Prostate gland (tissue), 2 donors: Measurements from ENCODE around the gene SLC31A1. TPM values are rescaled to one million over a fixed set of nuclear protein-coding genes. Genes with fewer than 3 reads are reported as not detected.

ENCODE experiments used
- DNase-seq: peaks from one replicate; pipeline ENCODE4 v3.0.0-alpha.2; 2019; ENCODE audit warnings: low spot score
- H3K27ac ChIP-seq, 2 donors: fragments of 200-600 bp; sonication (generic); 2 replicates each; pipeline ENCODE4 v1.5.1; 2017 to 2019
- H3K27me3 ChIP-seq: fragments of 200-600 bp; sonication (generic); replicated peaks from 2 replicates; pipeline ENCODE4 v1.5.1; 2019; ENCODE audit not compliant: insufficient read depth
- H3K36me3 ChIP-seq, 2 donors: fragments of 200-600 bp; sonication (generic); 1 replicate in 1 of 2; 2 replicates in 1 of 2; pipeline versions ENCODE4 v1.5.1 to v1.8.1; 2017 to 2019
- H3K4me1 ChIP-seq: fragments of 200-600 bp; sonication (generic); replicated peaks from 2 replicates; pipeline ENCODE4 v1.5.1; 2019
- H3K4me3 ChIP-seq, 2 donors: fragments of 200-600 bp; sonication (generic); 2 replicates each; pipeline ENCODE4 v1.5.1; 2017 to 2019
- H3K9me3 ChIP-seq: fragments of 200-600 bp; sonication (generic); 2 replicates; pipeline ENCODE4 v1.5.1; 2017
- CTCF ChIP-seq, 4 experiments: fragments of 200-600 bp in 2 of 4; fragments of 450-650 bp in 2 of 4; sonication (generic) in 2 of 4; IDR thresholded peaks; 1 replicate in 3 of 4; 2 replicates in 1 of 4; pipeline ENCODE4 v1.5.1; 2016 to 2019; ENCODE audit warnings: antibody characterized with exemption in 4 of 4, mild to moderate bottlenecking in 2 of 4, moderate library complexity in 2 of 4
- POLR2A ChIP-seq: fragments of 450-650 bp; IDR thresholded peaks from one replicate; pipeline ENCODE4 v1.6.1; 2016; ENCODE audit warnings: antibody characterized with exemption, mild to moderate bottlenecking
- POLR2AphosphoS5 ChIP-seq: sonication (generic); formaldehyde crosslinking; IDR thresholded peaks from one replicate; pipeline ENCODE4 v1.6.1; 2017; ENCODE audit warnings: antibody characterized with exemption
- WGBS: methylation state at CpG from one replicate; pipeline ENCODE4 v1.1.5; 2018; 5-methylcytosine and 5-hydroxymethylcytosine counted together
- intact Hi-C: fragments of 100-400 bp; cut with DNase I; formaldehyde crosslinking; loops from one replicate; pipeline ENCODE4 v1.14.2; 2022
- total RNA-seq, 2 donors: library from RNA; depleted of rRNA; stranded (reverse); fragments of >200 nt; gene quantifications; one replicate each; pipeline ENCODE4 v1.1.0, GENCODE V29; 2016

The SLC31A1 gene
- total RNA-seq, 2 donors from 2014 or later = 22.8 to 68.5 TPM

GRCh38 chr9:113186137-113186755, 35.1 kb upstream of the SLC31A1 start:
- no peak for DNase-seq
- intact Hi-C loops = no loop called here
- 93% methylated on average over 7 of the region's 7 CpGs for WGBS
- TF ChIP-seq POLR2A = no peak
- TF ChIP-seq POLR2AphosphoS5 = no peak
- TF ChIP-seq CTCF (IDR thresholded peaks at IDR 0.05) = no peak
- H3K36me3 ChIP-seq = peaks cover 8 to 13% of the 10 kb centered on the region in 2 donors
- H3K27me3 ChIP-seq = no peaks in the 10 kb centered on the region
- H3K4me3 ChIP-seq = no peak overlapping the region
- H3K4me1 ChIP-seq = no peaks in the 10 kb centered on the region
- no peaks in the 10 kb centered on the region for H3K9me3 ChIP-seq
- no peak overlapping the region for H3K27ac ChIP-seq

GRCh38 chr9:113187929-113188595, 33.3 kb upstream of the SLC31A1 start:
- Histone ChIP-seq H3K4me1 (no peaks in the 10 kb centered on the region), H3K9me3 (no peaks in the 10 kb centered on the region), H3K27me3 (no peaks in the 10 kb centered on the region), H3K36me3 (peaks cover 8 to 10% of the 10 kb centered on the region in 2 donors), H3K27ac (no peak overlapping the region), H3K4me3 (no peak overlapping the region)
- TF ChIP-seq CTCF (IDR thresholded peaks at IDR 0.05) (no peak), POLR2AphosphoS5 (no peak)
- DNase-seq = no peak
- WGBS = 92% methylated on average over 9 of the region's 9 CpGs
- intact Hi-C loops = no loop called here

- no peak overlapping the region for H3K27ac ChIP-seq
- TF ChIP-seq CTCF (IDR thresholded peaks at IDR 0.05) = no peak
- no peak for TF ChIP-seq POLR2A
- no peak for TF ChIP-seq POLR2AphosphoS5
- 82% methylated on average over 2 of the region's 2 CpGs for WGBS
- H3K4me3 ChIP-seq = no peak overlapping the region
- H3K4me1 ChIP-seq = no peaks in the 10 kb centered on the region
- H3K9me3 ChIP-seq = no peaks in the 10 kb centered on the region
- DNase-seq = no peak
- no peaks in the 10 kb centered on the region for H3K27me3 ChIP-seq
- H3K36me3 ChIP-seq = peaks cover 0 to under 1% of the 10 kb centered on the region in 2 donors
- intact Hi-C loops = no loop called here
These were observed 28.9 kb upstream of the SLC31A1 start for GRCh38 chr9:113192455-113192854.

- Histone ChIP-seq H3K4me1 (no peaks in the 10 kb centered on the region), H3K4me3 (no peak overlapping the region), H3K27me3 (no peaks in the 10 kb centered on the region), H3K27ac (no peak overlapping the region), H3K9me3 (no peaks in the 10 kb centered on the region), H3K36me3 (peaks cover 2 to 9% of the 10 kb centered on the region in 2 donors)
- 86% methylated on average over 4 of the region's 4 CpGs for WGBS
- no peak for DNase-seq
- no peak for TF ChIP-seq POLR2A
- no peak for TF ChIP-seq POLR2AphosphoS5
- no peak for TF ChIP-seq CTCF (IDR thresholded peaks at IDR 0.05)
- intact Hi-C loops = no loop called here
These were observed 21.5 kb upstream of the SLC31A1 start for GRCh38 chr9:113199683-113200329.
